KBM-7 (cell line): ENCODE measurements around the gene ARMC9.

ENCODE experiments used
- DNase-seq: peaks from one replicate; pipeline ENCODE4 v3.0.0-alpha.2; 2015
- in situ Hi-C: fragments of 300-500 bp; cut with MboI; formaldehyde crosslinking; loops from 2 replicates; pipeline ENCODE4 v1.14.3; 2020; ENCODE audit warnings: low sequenced_read_pairs, low pct_unique_long_range_greater_than_20kb, mixed read lengths

ARMC9 gene

GRCh38 chr2:231383416-231384108, 185.1 kb downstream of the ARMC9 start:
- peak; percentile 57 for DNase-seq
- in situ Hi-C loops, result no loop called here

DNA sequence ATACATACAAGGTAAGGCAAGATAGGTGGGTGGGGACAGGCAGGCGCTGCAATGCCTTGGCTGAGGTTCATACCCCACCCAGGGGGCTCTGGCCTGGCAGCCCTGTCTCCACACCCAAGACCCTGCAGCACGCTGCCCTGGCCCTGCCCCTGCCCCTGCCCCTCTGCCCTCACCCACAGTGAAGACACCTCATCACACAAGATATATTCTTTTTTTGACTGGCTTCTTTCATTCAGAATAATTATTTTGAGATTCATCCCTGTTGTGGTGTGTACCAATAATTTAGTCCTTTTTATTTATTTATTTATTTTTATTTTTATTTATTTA, 185.6 kb downstream of the ARMC9 start:
- no peak for DNase-seq
- in situ Hi-C loops, result no loop called here

DNA sequence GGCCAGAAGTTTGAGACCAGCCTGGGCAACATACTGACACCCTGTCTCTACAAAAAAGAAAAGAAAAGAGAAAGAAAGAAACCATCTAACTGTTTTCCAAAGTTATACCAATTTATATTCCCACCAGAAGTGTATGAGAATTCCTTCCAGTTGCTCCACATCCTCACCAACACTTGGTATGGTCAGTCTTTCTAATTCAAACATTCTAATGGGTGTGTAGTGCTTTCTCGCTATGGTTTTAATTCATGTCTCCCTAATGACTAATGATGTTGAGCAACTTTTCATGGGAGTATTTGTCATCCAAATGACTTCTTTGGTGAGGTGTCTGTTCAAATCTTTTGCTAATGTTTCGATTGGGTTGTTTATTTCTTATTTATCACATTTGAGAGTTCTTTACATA, 186.5 kb downstream of the ARMC9 start:
- DNase-seq, result no peak
- in situ Hi-C loops, result no loop called here

GRCh38 chr2:231385429-231385828, 187.0 kb downstream of the ARMC9 start:
- DNase-seq, result no peak
- in situ Hi-C loops, result no loop called here

- in situ Hi-C loops, result no loop called here
Measured at GRCh38 chr2:231386446-231386845, 188.0 kb downstream of the ARMC9 start.

DNA sequence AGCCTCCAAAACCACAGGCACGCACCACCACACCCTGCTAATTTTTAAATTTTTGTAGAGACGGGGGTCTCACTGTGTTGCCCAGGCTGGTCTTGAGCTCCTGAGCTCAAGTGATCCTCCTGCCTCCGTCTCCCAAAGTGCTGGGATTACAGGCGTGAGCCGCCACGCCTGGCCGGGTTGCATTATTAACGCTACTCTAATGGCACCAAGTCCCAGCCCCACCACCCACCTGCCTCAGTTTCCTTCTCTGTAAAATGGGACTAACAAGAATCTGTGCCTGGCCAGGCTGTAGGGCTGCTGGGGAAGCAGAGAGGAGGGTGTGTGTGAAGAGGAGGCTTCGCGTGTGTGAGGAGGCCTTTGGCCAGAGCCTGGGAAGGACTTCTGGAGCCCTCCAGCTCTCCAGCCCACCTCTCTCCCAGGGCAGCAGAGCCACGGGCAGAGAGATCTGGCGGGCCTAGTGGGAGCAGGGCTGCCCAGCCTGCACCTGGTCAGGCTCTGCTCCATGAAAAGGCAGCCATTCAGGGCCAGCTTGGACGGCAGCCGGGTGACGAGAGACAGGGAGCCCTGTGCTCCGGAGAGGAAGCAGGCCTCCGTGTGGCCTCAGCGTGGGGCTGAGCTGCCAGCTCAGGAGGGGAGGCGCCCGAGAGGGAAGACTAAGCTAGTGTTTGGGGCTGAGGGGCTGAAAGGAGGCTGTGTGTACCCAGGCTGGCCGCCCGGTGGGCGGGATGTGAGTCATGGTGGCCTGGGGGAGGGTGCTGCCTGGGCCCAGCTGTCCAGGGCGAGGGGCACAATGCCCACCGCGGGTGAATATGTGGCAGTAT, 189.7 kb downstream of the ARMC9 start:
- DNase-seq, result no peak
- in situ Hi-C loops, result no loop called here

More at GRCh38 chr2:231386446-231386845, 188.0 kb downstream of the ARMC9 start:
- DNase-seq, result no peak

- in situ Hi-C loops, result no loop called here
- no peak for DNase-seq
Measured at GRCh38 chr2:231388725-231389346, 190.4 kb downstream of the ARMC9 start.

GRCh38 chr2:231390667-231391066, 192.2 kb downstream of the ARMC9 start:
- in situ Hi-C loops, result no loop called here
- DNase-seq, result peak; percentile 45

DNA sequence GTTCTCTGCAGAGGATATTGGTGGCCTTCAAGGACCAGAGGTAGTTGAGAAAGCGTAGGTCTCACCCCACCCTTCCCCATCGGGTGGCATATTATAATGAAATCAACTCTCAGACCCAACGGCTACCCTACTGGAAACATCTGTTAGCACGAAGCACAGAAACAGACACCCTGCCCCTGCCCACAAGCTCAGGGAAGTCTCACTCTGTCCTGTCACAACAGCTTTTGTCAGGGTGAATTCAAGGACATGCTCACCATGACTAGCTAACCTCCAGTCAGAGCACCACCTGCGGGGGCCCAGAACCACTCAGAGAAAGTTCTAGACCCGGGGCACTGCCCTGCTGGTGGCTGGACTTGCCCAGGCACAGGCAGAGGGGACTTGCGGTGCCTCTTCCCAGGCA, 193.6 kb downstream of the ARMC9 start:
- in situ Hi-C loops, result no loop called here
- no peak for DNase-seq

DNA sequence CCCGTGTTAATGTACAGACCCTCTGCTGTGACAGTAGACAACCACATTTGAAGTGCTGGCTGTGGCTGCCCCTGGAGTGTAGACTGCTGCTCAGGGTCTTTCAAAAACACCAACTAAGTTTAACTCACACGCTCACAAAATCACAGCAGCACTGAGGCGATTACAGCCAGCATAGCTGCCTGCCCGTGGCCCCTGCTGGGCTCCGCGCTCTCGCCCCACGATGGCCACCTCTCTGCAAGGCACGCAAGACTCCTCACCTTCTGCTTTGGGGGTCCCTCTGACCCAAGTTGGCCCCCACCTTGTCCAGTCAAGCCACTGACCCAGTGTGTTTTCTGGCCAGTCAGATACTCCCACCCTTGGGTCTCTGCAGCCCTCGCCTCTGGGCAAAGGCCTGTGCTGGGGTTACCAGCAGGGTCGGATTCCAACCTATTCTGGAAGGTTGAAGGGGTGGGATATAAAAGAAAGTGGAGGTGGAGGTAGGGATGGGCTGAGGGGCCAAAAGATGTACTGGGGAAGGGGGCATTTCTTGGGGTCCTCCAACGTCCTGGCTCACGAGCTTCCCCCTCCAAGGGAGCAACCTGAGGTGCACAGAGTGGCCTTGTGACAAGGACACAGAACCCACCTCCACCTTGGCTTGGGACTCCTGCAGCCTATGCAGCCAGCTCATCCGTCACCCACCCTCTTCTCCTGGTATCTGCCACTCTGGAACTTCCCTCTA, 194.2 kb downstream of the ARMC9 start:
- no peak for DNase-seq
- in situ Hi-C loops, result no loop called here

DNA sequence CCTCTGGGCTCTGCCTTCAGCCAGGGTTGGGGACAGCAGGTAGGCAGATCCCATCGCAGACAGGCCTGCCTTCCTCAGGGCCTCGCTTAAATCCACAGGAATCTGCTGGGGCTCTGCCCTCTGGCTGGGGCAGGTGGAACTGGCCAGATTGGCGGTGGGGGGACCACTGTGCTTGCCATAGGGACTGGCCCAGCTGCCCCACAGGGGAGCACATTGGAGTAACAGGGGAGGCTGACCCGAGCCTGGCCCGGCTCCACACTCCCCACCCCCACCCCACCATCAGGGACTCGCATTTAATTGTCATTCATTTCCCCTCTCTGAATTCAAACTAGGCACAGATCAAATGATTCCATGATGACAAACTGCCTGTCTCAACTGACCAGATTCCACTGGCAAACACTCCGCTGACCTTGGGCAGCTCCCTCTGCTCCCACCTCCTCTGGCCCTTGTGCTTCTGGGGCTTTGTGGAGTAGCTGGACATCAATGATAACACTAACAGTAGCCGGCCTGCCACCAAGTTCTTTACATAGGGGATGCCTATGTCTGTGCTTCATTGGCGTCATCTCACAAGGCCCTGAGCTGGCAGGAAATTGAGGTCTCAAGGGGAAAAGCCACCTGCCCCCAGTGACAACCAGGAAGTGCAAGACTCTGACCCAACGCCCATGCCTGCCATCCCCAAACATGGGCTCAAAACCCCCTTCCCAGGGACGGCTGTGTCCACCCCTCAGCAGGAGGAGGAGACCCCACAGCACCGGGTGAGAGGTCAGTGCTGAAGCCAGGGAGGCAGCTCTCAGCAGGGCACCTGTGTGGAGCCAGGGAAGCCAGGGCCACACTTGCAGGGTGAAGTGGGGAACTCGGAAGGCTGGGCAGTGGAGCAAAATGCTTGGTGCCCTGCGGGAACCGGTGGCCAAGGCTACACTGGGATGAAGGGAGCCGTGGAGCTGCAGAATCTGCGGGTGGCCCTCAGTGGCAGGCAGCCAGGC, 195.0 kb downstream of the ARMC9 start:
- in situ Hi-C loops, result no loop called here
- DNase-seq, result no peak

DNA sequence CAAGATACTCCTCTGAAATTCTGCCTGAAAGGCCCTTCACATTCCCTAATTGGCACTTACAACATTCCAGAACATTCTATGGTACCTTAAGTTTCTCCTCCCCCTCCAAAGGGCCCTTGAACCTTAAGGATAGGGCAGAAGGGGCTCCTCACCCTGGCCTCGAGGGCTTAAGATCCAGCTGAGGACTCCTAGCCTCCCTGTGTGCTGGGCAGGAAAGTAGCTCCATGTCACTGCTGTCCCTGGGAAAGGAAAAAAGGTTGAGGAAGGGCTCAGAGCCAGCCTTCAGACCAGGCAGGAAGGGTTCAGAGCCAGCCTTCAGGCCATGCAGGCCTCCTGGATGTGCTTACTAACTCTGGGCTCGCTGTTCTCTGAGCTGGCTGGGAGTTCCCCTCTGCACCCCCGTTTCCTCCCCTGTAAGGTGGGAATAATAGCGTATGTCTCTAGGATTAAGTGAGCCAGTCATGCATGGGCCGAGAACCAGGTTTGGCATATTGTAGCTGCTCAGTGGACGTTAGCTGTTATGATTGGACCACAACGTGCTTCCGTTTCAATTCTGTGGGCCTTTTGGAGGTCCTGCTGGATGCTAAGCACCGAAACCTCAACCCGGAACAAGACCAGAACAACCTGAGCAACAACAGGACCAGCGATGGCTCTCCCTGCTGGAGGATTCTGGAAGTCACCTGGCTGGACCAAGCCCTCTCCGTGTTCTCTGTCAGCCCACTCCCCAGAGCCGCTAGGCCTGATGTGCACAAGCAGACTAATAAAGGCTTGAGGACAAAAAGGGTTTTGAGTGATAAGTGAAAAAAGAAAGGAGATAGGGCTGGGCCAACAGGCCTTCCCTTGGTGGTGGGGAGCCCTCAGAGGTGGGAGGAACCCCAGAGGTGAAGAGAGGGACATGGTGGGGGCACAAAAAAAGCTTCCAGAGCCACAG, 196.0 kb downstream of the ARMC9 start:
- DNase-seq, result no peak
- in situ Hi-C loops, result no loop called here

- in situ Hi-C loops, result no loop called here
- DNase-seq, result no peak
Measured at GRCh38 chr2:231395188-231396057, 197.0 kb downstream of the ARMC9 start, which contains the start of gene B3GNT7. B3GNT7 (plus strand) TSS chr2:231395710; CDS start chr2:231395804, 94 bp downstream.

GRCh38 chr2:231396058-231396821, 197.8 kb downstream of the ARMC9 start:
- DNase-seq, result no peak
- in situ Hi-C loops, result no loop called here

- in situ Hi-C loops, result no loop called here
- DNase-seq, result no peak
Measured at GRCh38 chr2:231397011-231397927, 198.8 kb downstream of the ARMC9 start.
